HG03342 (cell line): ENCODE data around the gene CLEC19A.

Source experiments
- ATAC-seq: cut with Tn5 transposase; IDR thresholded peaks from one replicate; pipeline ENCODE4 v1.9.1; 2021; ENCODE audit warnings: mild to moderate bottlenecking, moderate library complexity; ENCODE audit not compliant: unreplicated experiment

Gene CLEC19A

DNA sequence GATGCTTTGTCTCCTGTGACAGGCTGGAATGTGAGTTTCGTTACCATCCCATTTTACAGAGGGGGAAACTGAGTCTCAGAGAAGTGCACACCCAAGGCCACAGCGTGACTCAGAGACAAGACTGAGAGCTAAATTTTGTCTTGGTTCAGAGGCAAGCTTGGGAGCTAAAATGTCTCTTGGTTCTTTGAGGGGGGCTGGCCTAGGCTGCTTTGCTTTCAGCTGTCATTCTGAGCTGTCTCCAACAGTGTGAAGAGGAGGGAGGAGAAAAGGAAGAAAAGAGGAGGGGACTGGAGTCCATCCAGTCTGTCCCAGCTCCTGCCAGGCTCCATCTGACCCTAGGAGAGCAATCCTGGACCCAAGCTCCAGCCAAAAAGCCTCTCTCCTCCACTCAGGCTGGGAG lies at the start of gene CLEC19A:
Gene CLEC19A, plus strand, starts transcription at position 301 of the 400 bp plus-strand sequence. CDS start 121 bp downstream, outside the sequence.
- no peak for ATAC-seq

DNA sequence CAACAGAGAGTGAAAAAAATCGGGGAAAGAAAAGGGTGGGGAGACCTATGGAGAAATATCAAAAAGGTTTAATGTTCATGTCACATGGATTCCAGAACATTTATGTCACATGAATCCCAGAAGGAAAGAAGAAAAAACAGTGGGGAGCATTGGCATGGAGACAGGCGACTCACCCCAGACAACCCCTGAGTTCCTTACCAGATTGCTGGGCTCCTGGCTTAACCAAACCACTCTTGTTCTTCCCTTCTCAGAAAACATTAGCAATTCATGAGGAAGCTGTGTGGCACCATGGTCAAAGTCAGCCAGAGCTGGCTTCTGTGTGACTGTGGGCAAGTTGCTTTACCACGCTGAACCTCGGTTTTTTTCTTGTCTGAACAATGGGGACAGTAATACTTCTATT lies 49.6 kb upstream of the CLEC19A start:
- no peak for ATAC-seq

GRCh38 chr16:19236561-19237209 lies 48.8 kb upstream of the CLEC19A start:
- ATAC-seq = no peak

DNA sequence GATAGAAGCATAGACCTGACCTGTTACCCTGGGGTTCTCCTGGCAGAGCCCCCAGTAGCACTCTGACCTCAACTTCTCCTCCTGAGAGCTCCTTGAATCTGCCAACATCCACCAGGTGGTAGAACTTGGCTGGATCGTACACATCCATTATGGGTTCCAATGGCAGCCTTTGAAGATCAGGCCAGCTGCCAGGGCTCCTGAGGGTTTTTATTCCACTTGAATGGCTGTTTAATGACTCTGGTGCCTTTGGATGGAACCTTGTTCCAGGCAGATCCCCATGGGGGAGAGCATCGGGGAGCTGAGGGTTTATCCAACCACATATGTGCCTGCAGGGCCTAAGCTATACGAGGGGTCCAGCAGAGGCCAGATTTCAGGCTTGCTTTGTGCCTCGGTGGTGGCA lies 47.1 kb upstream of the CLEC19A start:
- no peak for ATAC-seq

- ATAC-seq = no peak
Measured at GRCh38 chr16:19239511-19240155, 45.9 kb upstream of the CLEC19A start.

GRCh38 chr16:19240494-19240893 lies 45.0 kb upstream of the CLEC19A start:
- no peak for ATAC-seq

- ATAC-seq = no peak
Measured at GRCh38 chr16:19241512-19241911, 44.0 kb upstream of the CLEC19A start.

DNA sequence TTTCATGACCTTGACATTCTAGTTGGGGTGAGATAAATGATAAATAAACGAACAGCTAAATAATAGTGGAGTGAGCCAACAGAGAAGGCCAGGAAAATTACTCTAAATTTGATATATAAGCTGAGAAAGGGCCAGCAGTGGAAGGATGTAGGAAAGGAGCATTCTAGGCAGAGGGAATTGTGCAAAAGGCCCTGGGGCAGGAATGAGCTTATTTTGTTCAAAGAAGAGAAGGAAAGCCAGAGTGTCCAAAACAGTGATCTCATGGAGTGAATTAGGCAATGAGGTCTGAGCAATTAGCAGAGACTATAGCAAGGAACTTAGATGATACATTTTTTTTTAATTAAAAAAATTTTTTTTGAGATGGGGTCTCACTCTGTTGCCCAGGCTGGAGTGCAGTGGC lies 43.3 kb upstream of the CLEC19A start:
- ATAC-seq = no peak

GRCh38 chr16:19242987-19243575 lies 42.5 kb upstream of the CLEC19A start:
- ATAC-seq = no peak

- no peak for ATAC-seq
Measured at GRCh38 chr16:19245326-19245925, 40.1 kb upstream of the CLEC19A start.

- no peak for ATAC-seq
Measured at GRCh38 chr16:19252904-19253303, 32.6 kb upstream of the CLEC19A start.

GRCh38 chr16:19254611-19255010 lies 30.9 kb upstream of the CLEC19A start:
- ATAC-seq = no peak

DNA sequence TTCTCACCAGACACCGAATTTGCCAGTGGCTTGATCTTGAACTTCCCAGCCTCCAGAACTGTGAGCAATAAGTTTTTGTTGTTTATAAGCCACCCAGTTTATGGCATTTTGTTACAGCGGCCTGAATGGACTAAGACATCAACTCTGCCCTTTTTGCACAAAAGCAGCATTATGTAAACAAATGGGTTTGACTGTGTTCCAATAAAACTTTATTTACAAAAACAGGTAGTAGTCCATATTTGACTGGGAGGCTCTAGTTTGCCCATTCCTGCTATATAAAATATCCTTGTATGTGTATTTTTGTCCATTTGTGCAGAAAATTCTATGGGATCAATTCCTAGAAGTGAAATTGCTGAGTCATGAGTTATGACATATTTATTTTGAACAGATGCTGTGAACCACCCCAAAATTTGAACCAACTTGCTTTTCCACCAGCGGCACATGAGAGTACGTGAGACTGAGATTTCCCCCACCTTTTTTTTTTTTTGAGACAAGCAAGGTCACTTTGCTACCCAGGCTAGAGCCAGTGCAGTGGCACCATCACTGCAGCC lies 21.3 kb upstream of the CLEC19A start:
- no peak for ATAC-seq

GRCh38 chr16:19265380-19265930 lies 20.1 kb upstream of the CLEC19A start:
- ATAC-seq = no peak

- ATAC-seq = no peak
Measured at GRCh38 chr16:19266774-19267173, 18.8 kb upstream of the CLEC19A start.

- ATAC-seq = no peak
Measured at GRCh38 chr16:19269098-19269497, 16.4 kb upstream of the CLEC19A start.

DNA sequence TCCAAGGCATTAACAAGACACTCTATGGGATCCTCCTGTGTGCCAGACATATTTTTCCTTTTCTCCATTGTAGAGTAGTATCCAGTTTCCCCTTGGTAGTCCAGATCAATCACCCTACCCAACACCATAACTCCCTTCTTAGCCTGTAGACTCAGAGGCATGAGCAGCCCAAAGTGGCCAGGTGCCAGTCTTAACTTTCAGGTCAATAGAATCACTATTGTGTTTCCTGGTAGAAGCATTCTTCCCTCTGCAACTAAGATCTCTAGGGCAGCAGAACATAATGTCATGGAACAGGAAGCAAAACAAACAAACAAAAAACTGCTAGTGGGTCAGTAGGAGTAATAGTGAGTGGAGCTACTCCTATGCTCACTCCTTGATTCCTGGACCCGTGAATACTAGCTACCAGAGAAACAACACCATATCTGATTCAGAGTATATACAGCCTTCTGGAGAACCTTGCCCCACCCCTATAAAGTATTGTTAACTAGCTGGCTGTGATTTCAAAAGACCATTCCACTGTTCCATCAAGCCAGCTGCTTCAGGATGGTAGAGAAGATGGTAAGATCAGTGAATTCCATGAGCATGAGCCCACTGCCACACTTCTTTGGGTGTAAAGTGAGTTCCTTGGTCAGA lies 11.2 kb upstream of the CLEC19A start:
- ATAC-seq = no peak

DNA sequence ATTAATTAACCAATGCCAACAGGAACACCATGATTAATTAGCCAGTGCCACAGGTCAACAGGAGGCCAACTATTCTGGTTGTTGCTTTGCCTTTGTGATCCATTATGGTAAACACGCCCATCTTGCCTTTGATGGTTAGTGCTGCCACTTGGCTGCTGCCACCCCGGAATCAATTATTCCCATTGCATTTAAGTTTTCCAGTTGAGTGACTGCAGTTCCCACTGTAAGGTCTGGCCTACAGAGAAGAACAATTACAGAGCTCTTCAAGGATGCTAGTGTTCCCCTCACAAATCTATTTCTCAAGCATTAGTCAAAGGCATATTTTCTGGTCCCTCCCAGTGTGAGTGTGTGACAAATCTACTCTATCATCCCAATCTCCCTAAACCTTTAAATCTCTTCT lies 7.1 kb upstream of the CLEC19A start:
- ATAC-seq = no peak

DNA sequence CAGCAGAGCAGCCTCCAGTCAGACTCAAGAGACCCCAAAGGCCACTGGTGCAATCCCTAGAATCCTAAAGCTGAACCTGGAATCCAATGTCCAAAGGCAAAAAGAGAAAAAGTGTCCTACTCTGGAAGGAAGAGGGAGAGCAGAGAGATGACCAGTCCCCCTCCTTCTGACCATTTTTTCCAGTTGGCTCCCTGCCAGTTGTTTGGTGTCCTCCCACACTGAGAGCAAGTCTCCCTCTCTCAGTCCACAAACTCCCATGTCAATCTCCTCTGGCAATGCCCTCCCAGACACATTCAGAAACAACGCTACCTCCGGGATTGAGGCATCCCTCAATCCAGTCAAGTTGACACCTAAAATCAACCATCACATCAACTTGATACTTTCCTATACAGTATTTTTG lies 4.3 kb upstream of the CLEC19A start:
- no peak for ATAC-seq

- ATAC-seq = no peak
Measured at GRCh38 chr16:19282101-19282500, 3.4 kb upstream of the CLEC19A start.

DNA sequence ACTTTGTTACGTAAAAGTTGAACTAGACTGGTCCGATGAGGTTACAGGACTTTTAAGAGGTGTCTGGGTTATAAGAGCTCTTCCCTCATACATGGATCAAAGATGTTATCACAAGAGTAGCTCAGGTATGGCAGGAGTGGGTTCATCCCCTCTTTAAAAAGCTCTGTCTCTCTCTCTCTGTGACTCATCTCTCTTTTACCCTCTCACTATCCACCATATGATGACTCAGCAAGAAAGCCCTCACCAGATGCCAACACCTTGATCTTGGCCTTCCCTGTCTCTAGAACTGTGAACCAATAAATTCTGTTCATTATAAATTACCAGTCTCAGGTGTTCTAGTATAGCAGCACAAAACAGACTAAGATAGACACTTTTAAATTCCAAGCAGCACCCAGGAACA lies 1.9 kb upstream of the CLEC19A start:
- ATAC-seq = no peak
